SK-N-MC (cell line): ENCODE results near the gene SLC11A1.

Experiments
- EZH2 ChIP-seq: fragments of 200-600 bp; sonication (generic); IDR thresholded peaks from one replicate; pipeline ENCODE4 v1.6.1; 2017; ENCODE audit warnings: antibody characterized with exemption
- FOXP2 ChIP-seq: optimal IDR thresholded peaks from 2 replicates; pipeline ENCODE3; 2011; ENCODE audit warnings: mild to moderate bottlenecking, moderate library complexity; ENCODE audit not compliant: insufficient read depth; ENCODE audit errors: extremely low read length, control extremely low read depth

DNA sequence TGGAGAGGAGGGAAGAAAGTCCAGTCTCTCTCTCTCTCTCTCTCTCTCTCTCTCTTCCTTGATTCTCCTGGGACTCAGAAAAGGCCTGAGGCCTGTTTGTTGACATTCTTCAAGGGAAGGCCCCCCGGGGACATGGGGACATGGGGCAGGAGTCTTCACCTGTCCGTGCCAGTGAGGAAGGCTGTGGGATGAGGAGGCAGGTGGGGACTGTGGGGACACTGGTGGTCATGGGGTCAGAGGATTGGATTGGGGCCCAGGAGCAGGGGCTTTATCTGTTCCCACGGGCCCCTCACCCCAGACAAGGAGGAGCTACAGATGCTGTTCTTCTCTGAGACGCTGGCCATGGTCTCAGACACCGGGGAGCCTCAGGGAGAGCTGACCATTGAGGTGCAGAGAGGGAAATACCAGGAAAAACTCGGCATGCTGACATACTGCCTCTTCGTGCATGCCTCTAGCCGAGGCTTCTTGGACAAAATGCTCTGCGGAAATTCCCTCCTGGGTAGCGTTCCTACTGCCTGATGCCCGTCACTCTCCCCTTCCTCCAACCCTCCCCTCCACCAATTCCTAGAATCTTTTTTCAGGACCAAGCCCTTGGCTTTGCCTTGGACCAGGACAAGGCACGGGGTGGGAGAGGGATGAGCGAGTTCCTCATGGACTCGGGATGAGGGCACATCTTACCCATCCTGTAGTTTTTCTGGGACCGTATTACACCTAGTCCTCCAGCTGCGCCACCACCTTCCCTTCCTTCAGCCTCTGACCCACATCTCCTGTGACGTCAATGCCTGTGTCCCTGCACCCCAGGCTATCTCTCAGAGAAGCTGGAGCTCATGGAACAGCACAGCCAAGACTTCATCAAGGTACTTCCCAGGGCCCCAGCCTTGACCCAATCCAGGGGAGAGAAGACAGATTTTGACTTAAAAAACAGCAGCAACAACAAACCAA is 24.6 kb upstream of the SLC11A1 start:
- no peak for TF ChIP-seq FOXP2
- no peak for TF ChIP-seq EZH2
